SK-N-MC (cell line): ENCODE results near the gene PPM1N.

Experiments
- EZH2 ChIP-seq: fragments of 200-600 bp; sonication (generic); IDR thresholded peaks from one replicate; pipeline ENCODE4 v1.6.1; 2017; ENCODE audit warnings: antibody characterized with exemption
- POLR2AphosphoS5 ChIP-seq: IDR thresholded peaks from 2 replicates; pipeline ENCODE4 v1.6.1; 2012; ENCODE audit warnings: mild to moderate bottlenecking, low read depth, low read length, borderline replicate concordance

- no peak for TF ChIP-seq EZH2
- no peak for TF ChIP-seq POLR2AphosphoS5
These were observed 16.3 kb downstream of the PPM1N start for GRCh38 chr19:45514376-45515051.
